HPDE6-E6E7 (cell line): Measurements from ENCODE around the gene PPP1R37.

Experiments used
- DNase-seq: peaks from one replicate; pipeline ENCODE4 v3.0.0; 2011; ENCODE audit warnings: missing footprints; ENCODE audit errors: extremely low spot score

PPP1R37 gene

GRCh38 chr19:45092747-45093678, at the start of gene PPP1R37:
Gene PPP1R37, plus strand, starts transcription at chr19:45093179. Its CDS starts 147 bp downstream, at chr19:45093326.
- peak; percentile 91 for DNase-seq

GRCh38 chr19:45045671-45046353, 47.2 kb upstream of the PPP1R37 start:
- DNase-seq, result no peak

GRCh38 chr19:45046355-45046754, 46.6 kb upstream of the PPP1R37 start:
- no peak for DNase-seq

GRCh38 chr19:45047188-45047797, 45.7 kb upstream of the PPP1R37 start:
- no peak for DNase-seq

- peak; percentile 41 for DNase-seq
These were observed 43.8 kb upstream of the PPP1R37 start for GRCh38 chr19:45049073-45049736.

GRCh38 chr19:45050036-45050435, 42.9 kb upstream of the PPP1R37 start:
- DNase-seq, result no peak

- no peak for DNase-seq
These were observed 40.9 kb upstream of the PPP1R37 start for GRCh38 chr19:45051929-45052579.

- no peak for DNase-seq
These were observed 36.1 kb upstream of the PPP1R37 start for GRCh38 chr19:45056831-45057230.

GRCh38 chr19:45057444-45057843, 35.5 kb upstream of the PPP1R37 start:
- no peak for DNase-seq

GRCh38 chr19:45058622-45059159, 34.3 kb upstream of the PPP1R37 start:
- DNase-seq, result no peak

- DNase-seq, result peak; percentile 63
These were observed 33.6 kb upstream of the PPP1R37 start for GRCh38 chr19:45059258-45059965.

- no peak for DNase-seq
These were observed 31.0 kb upstream of the PPP1R37 start for GRCh38 chr19:45061965-45062364.

GRCh38 chr19:45063851-45064801, 28.9 kb upstream of the PPP1R37 start:
- no peak for DNase-seq

- DNase-seq, result no peak
These were observed 25.9 kb upstream of the PPP1R37 start for GRCh38 chr19:45066921-45067661.

GRCh38 chr19:45068041-45068440, 24.9 kb upstream of the PPP1R37 start:
- DNase-seq, result no peak

- DNase-seq, result no peak
These were observed 23.9 kb upstream of the PPP1R37 start for GRCh38 chr19:45069056-45069455.

- DNase-seq, result no peak
These were observed 22.8 kb upstream of the PPP1R37 start for GRCh38 chr19:45070214-45070613.

- no peak for DNase-seq
These were observed 22.0 kb upstream of the PPP1R37 start for GRCh38 chr19:45070861-45071544.
